ENCODE results near the gene LYPLAL1. TPM values are rescaled to one million over a fixed set of nuclear protein-coding genes. Genes with fewer than 3 reads are reported as not detected.
"Not testable (repeated sequence)": the region's sequence is repeated elsewhere in the genome, so short reads cannot be mapped to it uniquely, and the experiment has no call there.

The LYPLAL1 gene
- total RNA-seq, 2 donors from 2014 or later: 7.9 to 16.0 TPM

DNA sequence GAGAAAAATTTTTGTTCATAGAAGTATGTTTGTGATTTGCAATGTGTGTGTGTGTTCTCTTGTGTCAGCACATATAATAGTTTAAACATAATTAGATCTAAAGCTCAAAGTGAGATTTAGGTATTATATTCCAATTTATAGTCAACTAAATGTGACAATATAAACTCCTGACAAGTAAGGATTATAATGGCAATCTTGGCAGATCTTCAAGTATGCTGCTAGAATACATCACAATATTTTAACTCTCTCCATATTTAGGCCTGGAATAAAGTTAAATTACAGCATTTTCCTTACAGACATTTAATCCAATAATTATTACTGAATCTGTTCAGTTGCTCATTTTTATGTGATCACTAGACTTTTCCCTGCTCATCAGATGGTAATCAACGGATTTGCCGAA, 65.8 kb downstream of the LYPLAL1 start:
- Mint-ChIP-seq H3K4me3 (no peak overlapping the region), H3K27ac (no peak overlapping the region), H3K36me3 (ENCODE audit: low read depth) (peaks cover 3% of the 10 kb centered on the region), H3K4me1 (no peaks in the 10 kb centered on the region), H3K27me3 (no peaks in the 10 kb centered on the region)
- no peak for DNase-seq
- H3K9me3 ChIP-seq (ENCODE audit: control insufficient read depth, low read length, poor library complexity, severe bottlenecking): no peaks in the 10 kb centered on the region
- no peak for ATAC-seq

DNA sequence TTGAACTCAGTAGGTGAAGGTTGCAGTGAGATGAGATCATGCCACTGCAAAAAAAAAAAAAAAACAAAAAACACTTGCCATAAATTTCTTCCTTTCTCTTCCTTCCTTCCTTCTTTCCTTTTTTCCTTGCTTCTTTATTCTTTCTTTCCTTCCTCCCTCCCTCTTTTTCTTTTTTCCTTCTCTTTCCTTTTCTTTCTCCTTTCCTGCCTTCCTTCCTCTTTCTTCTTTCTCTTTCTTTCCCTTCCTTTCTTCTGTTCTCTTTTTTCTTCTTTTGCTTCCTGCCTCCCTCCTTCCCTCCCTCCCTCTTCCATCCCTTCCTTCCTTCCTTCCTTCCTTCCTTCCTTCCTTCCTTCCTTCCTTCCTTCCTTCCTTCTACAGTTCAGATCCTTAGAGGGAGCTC, 71.2 kb downstream of the LYPLAL1 start:
- ATAC-seq (no peak), DNase-seq (no peak)
- Mint-ChIP-seq H3K4me1 (no peaks in the 10 kb centered on the region), H3K36me3 (ENCODE audit: low read depth) (peaks cover 3% of the 10 kb centered on the region), H3K27ac (no peak overlapping the region), H3K27me3 (no peaks in the 10 kb centered on the region), H3K4me3 (no peak overlapping the region)
- H3K9me3 ChIP-seq (ENCODE audit: control insufficient read depth, low read length, poor library complexity, severe bottlenecking): no peaks in the 10 kb centered on the region

DNA sequence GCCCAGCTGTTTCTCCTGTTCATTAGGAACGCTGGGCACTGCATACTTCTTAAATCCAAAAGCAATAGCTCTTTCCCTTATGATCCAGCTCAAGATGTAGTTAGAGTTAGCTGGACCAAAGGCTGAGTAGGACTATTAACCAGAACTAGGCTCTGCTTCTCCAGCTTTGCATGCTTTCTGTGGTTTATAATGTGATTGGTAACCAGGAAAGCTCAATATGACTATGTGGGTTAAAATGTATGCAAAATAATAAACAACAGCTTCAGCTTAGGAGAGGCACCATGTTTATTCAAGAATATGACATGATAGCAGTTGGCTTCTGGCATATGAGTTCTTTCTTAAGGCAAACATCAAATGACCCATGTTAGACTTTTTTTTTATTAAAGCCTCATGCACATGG, 73.8 kb downstream of the LYPLAL1 start:
- H3K27ac Mint-ChIP-seq: no peak overlapping the region

DNA sequence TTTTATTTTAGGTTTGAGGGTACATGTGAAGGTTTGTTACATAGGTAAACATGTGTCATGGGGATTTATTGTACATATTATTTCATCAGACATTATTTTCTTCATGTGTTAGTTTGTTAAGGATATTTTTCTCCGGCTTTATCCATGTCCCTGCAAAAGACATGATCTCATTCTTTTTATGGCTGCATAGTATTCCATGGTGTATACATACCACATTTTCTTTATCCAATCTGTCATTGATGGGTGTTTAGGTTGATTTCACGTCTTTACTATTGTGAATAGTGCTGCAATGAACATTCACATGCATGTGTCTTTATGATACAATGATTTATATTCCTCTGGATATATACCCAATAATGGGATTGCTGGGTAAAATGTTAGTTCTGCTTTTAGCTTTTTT, 76.8 kb downstream of the LYPLAL1 start:
- not testable (repeated sequence) for ATAC-seq; H3K27ac Mint-ChIP-seq; DNase-seq; H3K4me1 Mint-ChIP-seq; H3K4me3 Mint-ChIP-seq; H3K27me3 Mint-ChIP-seq; H3K36me3 Mint-ChIP-seq (ENCODE audit: low read depth); H3K9me3 ChIP-seq (ENCODE audit: control insufficient read depth, low read length, poor library complexity, severe bottlenecking)

More for the DNA sequence above, 73.8 kb downstream of the LYPLAL1 start:
- Mint-ChIP-seq H3K4me3 (no peak overlapping the region), H3K4me1 (no peaks in the 10 kb centered on the region), H3K36me3 (ENCODE audit: low read depth) (peaks cover 3% of the 10 kb centered on the region), H3K27me3 (no peaks in the 10 kb centered on the region)
- DNase-seq (no peak), ATAC-seq (no peak)
- H3K9me3 ChIP-seq (ENCODE audit: control insufficient read depth, low read length, poor library complexity, severe bottlenecking): no peaks in the 10 kb centered on the region

GRCh38 chr1:219257751-219258150, 84.1 kb downstream of the LYPLAL1 start:
- H3K9me3 ChIP-seq (ENCODE audit: control insufficient read depth, low read length, poor library complexity, severe bottlenecking): no peaks in the 10 kb centered on the region
- DNase-seq (no peak), ATAC-seq (no peak)
- no peaks in the 10 kb centered on the region for H3K36me3 Mint-ChIP-seq (ENCODE audit: low read depth)
- H3K27ac Mint-ChIP-seq: no peak overlapping the region
- no peaks in the 10 kb centered on the region for H3K27me3 Mint-ChIP-seq
- H3K4me1 Mint-ChIP-seq: no peaks in the 10 kb centered on the region
- H3K4me3 Mint-ChIP-seq: no peak overlapping the region

GRCh38 chr1:219261454-219261853, 87.8 kb downstream of the LYPLAL1 start:
- no peaks in the 10 kb centered on the region for H3K9me3 ChIP-seq (ENCODE audit: control insufficient read depth, low read length, poor library complexity, severe bottlenecking)
- Mint-ChIP-seq H3K4me3 (no peak overlapping the region), H3K27me3 (no peaks in the 10 kb centered on the region), H3K36me3 (ENCODE audit: low read depth) (no peaks in the 10 kb centered on the region), H3K4me1 (no peaks in the 10 kb centered on the region), H3K27ac (no peak overlapping the region)
- no peak for ATAC-seq
- no peak for DNase-seq
